CD14-positive monocyte (primary cell): Measurements from ENCODE around the gene TBX18. TPM values are rescaled to one million over a fixed set of nuclear protein-coding genes. Genes with fewer than 3 reads are reported as not detected.

Experiments
- DNase-seq, 3 donors: peaks; one replicate each; pipeline ENCODE4 v3.0.0-alpha.2; 2011 to 2022
- H2AFZ ChIP-seq: 2 replicates; pipeline ENCODE4 v1.6.0; 2012; ENCODE audit warnings: mild to moderate bottlenecking, low read depth, low read length, inconsistent platforms; ENCODE audit not compliant: insufficient read depth, poor library complexity, severe bottlenecking
- H3K27ac ChIP-seq, 2 donors: 1 replicate in 1 of 2; 2 replicates in 1 of 2; pipeline ENCODE4 v1.5.1; 2012 to 2013; ENCODE audit warnings: low read length in 2 of 2, control low read depth in 1 of 2, inconsistent platforms in 1 of 2, low read depth in 1 of 2, mild to moderate bottlenecking in 1 of 2
- H3K27me3 ChIP-seq, 2 donors: one replicate each; pipeline versions ENCODE4 v1.6.0 to v1.6.1; 2011 to 2013; ENCODE audit warnings: low read length in 2 of 2; ENCODE audit not compliant: control insufficient read depth in 2 of 2, insufficient read depth in 2 of 2
- H3K36me3 ChIP-seq, 2 donors: replicated peaks in 1 of 2; 1 replicate in 1 of 2; 2 replicates in 1 of 2; pipeline versions ENCODE4 v1.5.1 to v1.6.1; 2012 to 2013; ENCODE audit warnings: low read length in 2 of 2, control low read depth in 1 of 2, inconsistent platforms in 1 of 2, mild to moderate bottlenecking in 1 of 2; ENCODE audit not compliant: insufficient read depth in 2 of 2, control insufficient read depth in 1 of 2
- H3K4me1 ChIP-seq, 2 donors: 1 replicate in 1 of 2; 2 replicates in 1 of 2; pipeline versions ENCODE4 v1.5.1 to v1.6.1; 2012 to 2013; ENCODE audit warnings: low read length in 2 of 2, control low read depth in 1 of 2, inconsistent platforms in 1 of 2, mild to moderate bottlenecking in 1 of 2, moderate library complexity in 1 of 2; ENCODE audit not compliant: insufficient read depth in 2 of 2, control insufficient read depth in 1 of 2
- H3K4me2 ChIP-seq: replicated peaks from 2 replicates; pipeline ENCODE3; 2012; ENCODE audit warnings: low read length, moderate library complexity, mild to moderate bottlenecking; ENCODE audit not compliant: poor library complexity, severe bottlenecking; ENCODE audit errors: extremely low read depth
- H3K4me3 ChIP-seq, 3 experiments: fragments of 200-600 bp in 1 of 3; sonication (generic) in 1 of 3; replicated peaks in 1 of 3; 1 replicate in 2 of 3; 2 replicates in 1 of 3; pipeline ENCODE4 v1.5.1; 2011 to 2013; ENCODE audit warnings: low read length in 3 of 3, mild to moderate bottlenecking in 3 of 3, control low read depth in 2 of 3, low read depth in 2 of 3, inconsistent platforms in 1 of 3, moderate library complexity in 1 of 3
- H3K79me2 ChIP-seq: 2 replicates; pipeline ENCODE4 v1.6.0; 2012; ENCODE audit warnings: mild to moderate bottlenecking, control low read depth, inconsistent platforms, low read length, moderate library complexity; ENCODE audit not compliant: insufficient read depth
- H3K9ac ChIP-seq: 2 replicates; pipeline ENCODE4 v1.6.0; 2017; ENCODE audit warnings: low read length, mild to moderate bottlenecking; ENCODE audit not compliant: insufficient read depth, poor library complexity, severe bottlenecking
- H3K9me3 ChIP-seq, 2 donors: replicated peaks in 1 of 2; 1 replicate in 1 of 2; 2 replicates in 1 of 2; pipeline versions ENCODE4 v1.5.1 to v1.6.1; 2012 to 2013; ENCODE audit warnings: low read length in 2 of 2, control low read depth in 1 of 2; ENCODE audit not compliant: control insufficient read depth in 1 of 2, insufficient read depth in 1 of 2
- H4K20me1 ChIP-seq: 2 replicates; pipeline ENCODE4 v1.6.0; 2012; ENCODE audit warnings: mild to moderate bottlenecking, low read length, control low read depth, moderate library complexity; ENCODE audit not compliant: insufficient read depth
- H3K27ac Mint-ChIP-seq, 7 donors: one replicate each; pipeline ENCODE4 v1.8.0; 2020; ENCODE audit warnings: mild to moderate bottlenecking in 7 of 7, mixed read lengths in 7 of 7, moderate library complexity in 6 of 7, inconsistent platforms in 2 of 7
- H3K27me3 Mint-ChIP-seq, 3 donors: one replicate each; pipeline ENCODE4 v1.8.0; 2021 to 2022; ENCODE audit warnings: low read depth in 3 of 3, mild to moderate bottlenecking in 3 of 3, mixed read lengths in 3 of 3, moderate library complexity in 3 of 3, inconsistent platforms in 1 of 3
- H3K36me3 Mint-ChIP-seq, 2 donors: one replicate each; pipeline ENCODE4 v1.8.0; 2020; ENCODE audit warnings: mixed read lengths in 2 of 2, inconsistent platforms in 1 of 2, mild to moderate bottlenecking in 1 of 2
- H3K4me1 Mint-ChIP-seq: one replicate; pipeline ENCODE4 v1.8.0; 2020; ENCODE audit warnings: mild to moderate bottlenecking, mixed read lengths
- H3K4me3 Mint-ChIP-seq, 2 donors: one replicate each; pipeline ENCODE4 v1.8.0; 2020; ENCODE audit warnings: mild to moderate bottlenecking in 2 of 2, mixed read lengths in 2 of 2, moderate library complexity in 1 of 2
- H3K9me3 Mint-ChIP-seq, 7 donors: one replicate each; pipeline ENCODE4 v1.8.0; 2020 to 2022; ENCODE audit warnings: mixed read lengths in 7 of 7, mild to moderate bottlenecking in 6 of 7, moderate library complexity in 6 of 7, inconsistent platforms in 2 of 7
- CTCF ChIP-seq: fragments of 200-600 bp; IDR thresholded peaks from one replicate; pipeline ENCODE4 v1.8.0; 2022; ENCODE audit warnings: antibody characterized with exemption, mild to moderate bottlenecking
- WGBS: methylation state at CpG from one replicate; pipeline ENCODE4 v1.1.5; 2013; ENCODE audit warnings: missing lambda C conversion rate; ENCODE audit not compliant: insufficient coverage; 5-methylcytosine and 5-hydroxymethylcytosine counted together
- intact Hi-C, 2 donors: fragments of 100-400 bp; cut with micrococcal nuclease; formaldehyde crosslinking; loops; one replicate each; pipeline versions ENCODE4 v1.15.0 to v1.15.1; 2023
- polyA plus RNA-seq, 3 donors: library from polyadenylated mRNA; depleted of rRNA in 1 of 3; unstranded in 2 of 3; stranded (reverse) in 1 of 3; fragments of 300-500 nt in 2 of 3; fragments of >200 nt in 1 of 3; fragmentation: Illumina TruSeq in 2 of 3; gene quantifications; 1 replicate in 2 of 3; 2 replicates in 1 of 3; pipeline ENCODE4 v1.2.3, GENCODE V29; 2012 to 2021

Gene TBX18
- polyA plus RNA-seq, 3 donors, result 0.01 TPM; not detected in 2

- Mint-ChIP-seq H3K36me3 (no peaks in the 10 kb centered on the region), H3K9me3 (peaks cover 0 to 1% (median 0%) of the 10 kb centered on the region in 7 donors), H3K4me1 (no peaks in the 10 kb centered on the region), H3K27ac (no peak overlapping the region), H3K4me3 (no peak overlapping the region), H3K27me3 (peaks cover 0 to 7% (median 3%) of the 10 kb centered on the region in 3 donors)
- no peak overlapping the region for H2AFZ ChIP-seq
- WGBS, result 80% methylated on average over 2 of the region's 2 CpGs
- no peak overlapping the region for H3K27ac ChIP-seq
- H3K27me3 ChIP-seq, result peaks cover 0 to 2% of the 10 kb centered on the region in 2 donors
- no peaks in the 10 kb centered on the region for H3K9me3 ChIP-seq
- no peaks in the 10 kb centered on the region for H4K20me1 ChIP-seq
- H3K4me1 ChIP-seq, result no peaks in the 10 kb centered on the region
- no peaks in the 10 kb centered on the region for H3K79me2 ChIP-seq
- intact Hi-C loops, result no loop called here
- DNase-seq, result no peak
- no peak overlapping the region for H3K9ac ChIP-seq
- no peak overlapping the region for H3K4me3 ChIP-seq
- no peak overlapping the region for H3K4me2 ChIP-seq
- TF ChIP-seq CTCF, result no peak
- H3K36me3 ChIP-seq, result no peaks in the 10 kb centered on the region
Observed at GRCh38 chr6:84733889-84734288, 30.5 kb downstream of the TBX18 start.

GRCh38 chr6:84731901-84732300 lies 32.5 kb downstream of the TBX18 start:
- H3K9me3 ChIP-seq, result no peaks in the 10 kb centered on the region
- H3K27ac ChIP-seq, result no peak overlapping the region
- no peak overlapping the region for H3K9ac ChIP-seq
- no peaks in the 10 kb centered on the region for H4K20me1 ChIP-seq
- no peak overlapping the region for H3K27ac Mint-ChIP-seq
- H3K4me3 Mint-ChIP-seq, result no peak overlapping the region
- no peaks in the 10 kb centered on the region for H3K36me3 Mint-ChIP-seq
- no peaks in the 10 kb centered on the region for H3K36me3 ChIP-seq
- peaks cover 0 to under 1% (median 0%) of the 10 kb centered on the region in 7 donors for H3K9me3 Mint-ChIP-seq
- peaks cover 0 to 5% (median 1%) of the 10 kb centered on the region in 3 donors for H3K27me3 Mint-ChIP-seq
- H3K4me1 ChIP-seq, result no peaks in the 10 kb centered on the region
- DNase-seq, result no peak
- intact Hi-C loops, result no loop called here
- no peak overlapping the region for H2AFZ ChIP-seq
- H3K4me1 Mint-ChIP-seq, result no peaks in the 10 kb centered on the region
- no peak overlapping the region for H3K4me2 ChIP-seq
- no peak overlapping the region for H3K4me3 ChIP-seq
- H3K79me2 ChIP-seq, result no peaks in the 10 kb centered on the region
- no peaks in the 10 kb centered on the region for H3K27me3 ChIP-seq
- no peak for TF ChIP-seq CTCF
